IPS-15b (cell line): ENCODE results near the gene IGFL3.

Source experiments
- H3K27me3 ChIP-seq: one replicate; pipeline ENCODE4 v1.6.1; 2013; ENCODE audit warnings: low read length; ENCODE audit not compliant: control insufficient read depth, insufficient read depth
- H3K36me3 ChIP-seq: one replicate; pipeline ENCODE4 v1.6.1; 2013; ENCODE audit warnings: low read length; ENCODE audit not compliant: control insufficient read depth, insufficient read depth
- H3K4me1 ChIP-seq: one replicate; pipeline ENCODE4 v1.6.1; 2013; ENCODE audit warnings: mild to moderate bottlenecking, low read length; ENCODE audit not compliant: control insufficient read depth, insufficient read depth
- H3K4me3 ChIP-seq: one replicate; pipeline ENCODE4 v1.5.1; 2013; ENCODE audit warnings: low read depth, low read length
- H3K9ac ChIP-seq: one replicate; pipeline ENCODE4 v1.6.1; 2013; ENCODE audit warnings: low read depth, mild to moderate bottlenecking, low read length
- H3K9me3 ChIP-seq: one replicate; pipeline ENCODE4 v1.6.1; 2013; ENCODE audit warnings: mild to moderate bottlenecking, low read length; ENCODE audit not compliant: control insufficient read depth, insufficient read depth

IGFL3 gene

GRCh38 chr19:46142294-46142693 is 17.8 kb upstream of the IGFL3 start:
- no peaks in the 10 kb centered on the region for H3K36me3 ChIP-seq
- no peak overlapping the region for H3K9ac ChIP-seq
- no peaks in the 10 kb centered on the region for H3K9me3 ChIP-seq
- no peaks in the 10 kb centered on the region for H3K27me3 ChIP-seq
- no peak overlapping the region for H3K4me3 ChIP-seq
- H3K4me1 ChIP-seq, result no peaks in the 10 kb centered on the region

- H3K27me3 ChIP-seq, result no peaks in the 10 kb centered on the region
- no peak overlapping the region for H3K9ac ChIP-seq
- no peaks in the 10 kb centered on the region for H3K9me3 ChIP-seq
- H3K36me3 ChIP-seq, result no peaks in the 10 kb centered on the region
- H3K4me1 ChIP-seq, result no peaks in the 10 kb centered on the region
- H3K4me3 ChIP-seq, result no peak overlapping the region
Observed at GRCh38 chr19:46141421-46141820, 16.9 kb upstream of the IGFL3 start.

- Histone ChIP-seq H3K4me1 (peaks cover 8% of the 10 kb centered on the region), H3K27me3 (no peaks in the 10 kb centered on the region), H3K36me3 (no peaks in the 10 kb centered on the region), H3K4me3 (no peak overlapping the region), H3K9ac (no peak overlapping the region), H3K9me3 (no peaks in the 10 kb centered on the region)
Observed at GRCh38 chr19:46137915-46138473, 13.5 kb upstream of the IGFL3 start.

GRCh38 chr19:46134527-46134926 is 10.0 kb upstream of the IGFL3 start:
- Histone ChIP-seq H3K27me3 (no peaks in the 10 kb centered on the region), H3K4me1 (peaks cover 12% of the 10 kb centered on the region), H3K9ac (no peak overlapping the region), H3K9me3 (no peaks in the 10 kb centered on the region), H3K4me3 (no peak overlapping the region), H3K36me3 (no peaks in the 10 kb centered on the region)

GRCh38 chr19:46133777-46134241 is 9.3 kb upstream of the IGFL3 start:
- no peak overlapping the region for H3K4me3 ChIP-seq

GRCh38 chr19:46133101-46133627 is 8.7 kb upstream of the IGFL3 start:
- peak overlapping the region; percentile 51 for H3K4me3 ChIP-seq
- no peaks in the 10 kb centered on the region for H3K27me3 ChIP-seq
- peaks cover 12% of the 10 kb centered on the region for H3K4me1 ChIP-seq
- no peaks in the 10 kb centered on the region for H3K9me3 ChIP-seq
- H3K9ac ChIP-seq, result peak overlapping the region; percentile 88
- H3K36me3 ChIP-seq, result no peaks in the 10 kb centered on the region

More at GRCh38 chr19:46133777-46134241, 9.3 kb upstream of the IGFL3 start:
- Histone ChIP-seq H3K27me3 (no peaks in the 10 kb centered on the region), H3K36me3 (no peaks in the 10 kb centered on the region), H3K9me3 (no peaks in the 10 kb centered on the region), H3K9ac (no peak overlapping the region), H3K4me1 (peaks cover 12% of the 10 kb centered on the region)

GRCh38 chr19:46132508-46133100 is 8.1 kb upstream of the IGFL3 start:
- Histone ChIP-seq H3K9ac (peak overlapping the region; percentile 88), H3K4me1 (peaks cover 12% of the 10 kb centered on the region), H3K27me3 (no peaks in the 10 kb centered on the region), H3K9me3 (no peaks in the 10 kb centered on the region), H3K4me3 (peak overlapping the region; percentile 51), H3K36me3 (no peaks in the 10 kb centered on the region)

GRCh38 chr19:46131485-46132143 is 7.1 kb upstream of the IGFL3 start:
- no peaks in the 10 kb centered on the region for H3K36me3 ChIP-seq
- peaks cover 12% of the 10 kb centered on the region for H3K4me1 ChIP-seq
- H3K27me3 ChIP-seq, result no peaks in the 10 kb centered on the region
- peak overlapping the region; percentile 51 for H3K4me3 ChIP-seq
- no peaks in the 10 kb centered on the region for H3K9me3 ChIP-seq
- peak overlapping the region; percentile 88 for H3K9ac ChIP-seq

- Histone ChIP-seq H3K36me3 (no peaks in the 10 kb centered on the region), H3K9ac (no peak overlapping the region), H3K4me1 (no peaks in the 10 kb centered on the region), H3K9me3 (no peaks in the 10 kb centered on the region), H3K27me3 (no peaks in the 10 kb centered on the region), H3K4me3 (no peak overlapping the region)
Observed at GRCh38 chr19:46126086-46126580, 1.6 kb upstream of the IGFL3 start.

GRCh38 chr19:46125447-46125846 is 959 bp upstream of the IGFL3 start:
- H3K9ac ChIP-seq, result no peak overlapping the region
- no peaks in the 10 kb centered on the region for H3K27me3 ChIP-seq
- H3K4me1 ChIP-seq, result no peaks in the 10 kb centered on the region
- H3K9me3 ChIP-seq, result no peaks in the 10 kb centered on the region
- no peak overlapping the region for H3K4me3 ChIP-seq
- no peaks in the 10 kb centered on the region for H3K36me3 ChIP-seq

- Histone ChIP-seq H3K27me3 (no peaks in the 10 kb centered on the region), H3K9ac (no peak overlapping the region), H3K4me1 (no peaks in the 10 kb centered on the region), H3K36me3 (no peaks in the 10 kb centered on the region), H3K9me3 (no peaks in the 10 kb centered on the region), H3K4me3 (no peak overlapping the region)
Observed at GRCh38 chr19:46118136-46118535, 6.4 kb downstream of the IGFL3 start.

- Histone ChIP-seq H3K4me1 (no peaks in the 10 kb centered on the region), H3K36me3 (no peaks in the 10 kb centered on the region), H3K9ac (no peak overlapping the region), H3K27me3 (peaks cover 5% of the 10 kb centered on the region), H3K9me3 (no peaks in the 10 kb centered on the region), H3K4me3 (no peak overlapping the region)
Observed at GRCh38 chr19:46116121-46116520, 8.4 kb downstream of the IGFL3 start.
